ENCODE data around the gene RANBP3.
A peak's percentile ranks its signal among the peaks of the same experiment; 100 is the strongest.
"Not testable (repeated sequence)": the region's sequence is repeated elsewhere in the genome, so short reads cannot be mapped to it uniquely, and the experiment has no call there.

RANBP3 gene

GRCh38 chr19:6006070-6006446, 28.1 kb upstream of the RANBP3 start:
- not testable (repeated sequence) for DNase-seq (ENCODE audit: low spot score)

GRCh38 chr19:6005321-6006069, 27.6 kb upstream of the RANBP3 start:
- DNase-seq (ENCODE audit: low spot score) = no peak

- DNase-seq (ENCODE audit: low spot score) = no peak
Measured at GRCh38 chr19:6003976-6004375, 26.0 kb upstream of the RANBP3 start.

- DNase-seq (ENCODE audit: low spot score) = no peak
Measured at GRCh38 chr19:6002591-6002990, 24.7 kb upstream of the RANBP3 start.

- no peak for DNase-seq (ENCODE audit: low spot score)
Measured at GRCh38 chr19:6000228-6000847, 22.4 kb upstream of the RANBP3 start.

GRCh38 chr19:5999693-6000092, 21.8 kb upstream of the RANBP3 start:
- DNase-seq (ENCODE audit: low spot score) = no peak

- DNase-seq (ENCODE audit: low spot score) = no peak
Measured at GRCh38 chr19:5997371-5997770, 19.4 kb upstream of the RANBP3 start.

GRCh38 chr19:5996623-5997320, 18.8 kb upstream of the RANBP3 start:
- DNase-seq (ENCODE audit: low spot score) = no peak

GRCh38 chr19:5996102-5996501, 18.2 kb upstream of the RANBP3 start:
- DNase-seq (ENCODE audit: low spot score) = no peak

GRCh38 chr19:5995606-5996005, 17.7 kb upstream of the RANBP3 start:
- no peak for DNase-seq (ENCODE audit: low spot score)

GRCh38 chr19:5994405-5995165, 16.6 kb upstream of the RANBP3 start:
- no peak for DNase-seq (ENCODE audit: low spot score)

GRCh38 chr19:5993648-5994358, 15.9 kb upstream of the RANBP3 start:
- DNase-seq (ENCODE audit: low spot score) = no peak

- DNase-seq (ENCODE audit: low spot score) = no peak
Measured at GRCh38 chr19:5993201-5993600, 15.3 kb upstream of the RANBP3 start.

GRCh38 chr19:5992756-5993155, 14.8 kb upstream of the RANBP3 start:
- no peak for DNase-seq (ENCODE audit: low spot score)

- no peak for DNase-seq (ENCODE audit: low spot score)
Measured at GRCh38 chr19:5991244-5991838, 13.4 kb upstream of the RANBP3 start.

- DNase-seq (ENCODE audit: low spot score) = peak; percentile 58
Measured at GRCh38 chr19:5990289-5990797, 12.4 kb upstream of the RANBP3 start.

GRCh38 chr19:5989388-5990074, 11.6 kb upstream of the RANBP3 start:
- no peak for DNase-seq (ENCODE audit: low spot score)

GRCh38 chr19:5988517-5989387, 10.8 kb upstream of the RANBP3 start:
- DNase-seq (ENCODE audit: low spot score) = no peak

GRCh38 chr19:5987077-5987818, 9.3 kb upstream of the RANBP3 start:
- peak; percentile 81 for DNase-seq (ENCODE audit: low spot score)

Data from AG20443 (cell line).